Measurements from ENCODE around the gene LRIF1. TPM values are rescaled to one million over a fixed set of nuclear protein-coding genes. Genes with fewer than 3 reads are reported as not detected.
"Not testable (repeated sequence)": the region's sequence is repeated elsewhere in the genome, so short reads cannot be mapped to it uniquely, and the experiment has no call there.

Gene LRIF1, protein sequence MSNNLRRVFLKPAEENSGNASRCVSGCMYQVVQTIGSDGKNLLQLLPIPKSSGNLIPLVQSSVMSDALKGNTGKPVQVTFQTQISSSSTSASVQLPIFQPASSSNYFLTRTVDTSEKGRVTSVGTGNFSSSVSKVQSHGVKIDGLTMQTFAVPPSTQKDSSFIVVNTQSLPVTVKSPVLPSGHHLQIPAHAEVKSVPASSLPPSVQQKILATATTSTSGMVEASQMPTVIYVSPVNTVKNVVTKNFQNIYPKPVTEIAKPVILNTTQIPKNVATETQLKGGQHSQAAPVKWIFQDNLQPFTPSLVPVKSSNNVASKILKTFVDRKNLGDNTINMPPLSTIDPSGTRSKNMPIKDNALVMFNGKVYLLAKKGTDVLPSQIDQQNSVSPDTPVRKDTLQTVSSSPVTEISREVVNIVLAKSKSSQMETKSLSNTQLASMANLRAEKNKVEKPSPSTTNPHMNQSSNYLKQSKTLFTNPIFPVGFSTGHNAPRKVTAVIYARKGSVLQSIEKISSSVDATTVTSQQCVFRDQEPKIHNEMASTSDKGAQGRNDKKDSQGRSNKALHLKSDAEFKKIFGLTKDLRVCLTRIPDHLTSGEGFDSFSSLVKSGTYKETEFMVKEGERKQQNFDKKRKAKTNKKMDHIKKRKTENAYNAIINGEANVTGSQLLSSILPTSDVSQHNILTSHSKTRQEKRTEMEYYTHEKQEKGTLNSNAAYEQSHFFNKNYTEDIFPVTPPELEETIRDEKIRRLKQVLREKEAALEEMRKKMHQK
- total RNA-seq = 8.4 TPM

DNA sequence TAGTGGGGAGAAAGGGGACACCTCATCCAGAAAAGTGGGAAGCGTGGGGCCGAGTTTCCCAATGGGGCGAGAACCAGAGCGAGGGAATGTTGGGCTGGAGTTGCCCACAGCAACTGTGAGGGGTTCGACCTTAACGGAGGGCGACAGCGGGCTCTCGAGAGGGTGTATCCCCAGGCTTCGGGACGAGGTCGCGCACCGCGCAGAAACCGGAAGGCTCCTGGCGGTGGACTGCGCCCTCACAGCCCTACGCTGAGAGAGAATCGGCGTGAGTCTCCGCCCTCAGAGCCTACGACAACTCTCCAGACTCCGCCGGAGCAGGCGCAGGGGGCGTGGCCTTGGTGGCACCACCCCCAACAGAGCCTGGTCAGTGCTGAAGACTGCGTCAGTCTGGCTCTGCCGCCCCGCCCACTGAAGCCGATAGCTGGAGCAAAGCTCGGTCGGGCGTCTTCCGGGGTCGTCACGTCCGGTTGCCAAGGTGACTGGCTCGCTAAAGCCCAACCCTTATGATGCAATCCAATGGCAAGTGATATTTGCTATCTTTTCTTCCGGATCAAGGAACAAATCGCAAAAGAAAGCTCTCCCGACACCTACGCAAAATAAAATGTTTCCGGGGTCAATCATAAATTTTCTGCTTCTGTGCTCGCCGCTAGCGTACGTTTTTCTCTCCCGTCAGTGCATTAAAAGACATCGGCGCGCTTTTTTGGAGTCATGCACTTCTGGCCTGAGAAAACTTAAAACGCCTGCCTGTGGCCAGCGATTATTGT, at the start of gene LRIF1:
TSS of gene LRIF1 (minus strand) at position 232 of the 764 bp plus-strand sequence. CDS start 234 bp downstream, outside the sequence.
- peak; percentile 99 for DNase-seq

DNA sequence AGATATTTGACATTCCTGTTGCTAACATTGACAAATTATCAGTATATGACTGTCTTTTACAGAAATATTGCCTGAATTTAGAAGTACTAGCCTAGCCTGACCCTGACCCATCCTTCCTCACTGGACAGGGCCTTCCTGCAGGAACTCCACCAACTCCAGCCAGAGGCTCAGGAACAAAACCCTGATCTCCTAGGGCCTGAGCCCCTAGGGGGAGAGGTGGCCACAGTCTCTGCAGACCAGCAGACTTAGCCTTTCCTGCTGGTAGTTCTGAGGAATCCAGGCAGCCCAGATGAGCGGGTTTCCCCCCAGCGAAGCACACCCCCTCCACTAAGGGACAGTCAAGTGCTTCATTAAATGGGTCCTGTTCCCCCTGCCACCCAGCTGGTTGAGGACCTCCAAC, 44.3 kb upstream of the LRIF1 start:
- DNase-seq = no peak

DNA sequence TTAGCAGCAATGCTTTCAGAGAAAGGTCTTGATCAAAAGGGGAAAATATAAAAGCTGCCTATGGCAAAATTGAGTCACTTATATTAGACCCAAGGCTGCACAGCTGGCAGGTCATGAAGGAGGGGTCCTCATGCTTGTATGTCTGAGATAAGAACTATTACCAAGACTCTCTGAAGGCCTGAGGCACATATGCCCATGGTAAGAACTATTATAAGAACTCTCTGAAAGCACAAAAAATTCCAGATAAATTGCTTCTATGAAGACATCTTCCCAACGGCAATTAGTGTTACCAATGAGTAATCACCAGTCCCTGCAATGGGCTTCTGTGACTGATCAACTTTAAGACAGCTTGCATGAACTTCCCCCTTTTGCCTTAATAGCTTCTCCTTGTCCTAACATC, 42.8 kb upstream of the LRIF1 start:
- DNase-seq = no peak

DNA sequence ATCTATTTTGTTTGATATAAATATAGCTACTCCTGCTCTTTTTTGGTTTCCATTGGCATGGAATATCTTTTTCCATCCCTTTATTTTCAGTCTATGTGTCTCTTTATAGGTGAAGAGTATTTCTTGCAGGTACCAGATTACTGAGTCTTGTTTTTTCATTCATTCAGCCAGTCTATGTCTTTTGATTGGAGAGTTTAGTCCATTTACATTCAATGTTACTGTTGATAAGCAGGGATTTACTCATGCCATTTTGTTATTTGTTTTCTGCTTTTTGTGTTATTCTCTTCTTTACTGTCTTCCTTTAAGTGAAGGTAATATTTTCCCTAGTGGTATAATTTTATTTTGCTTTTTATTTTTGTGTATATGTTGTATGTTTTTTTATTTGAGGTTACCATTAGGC, 35.9 kb upstream of the LRIF1 start:
- not testable (repeated sequence) for DNase-seq

DNA sequence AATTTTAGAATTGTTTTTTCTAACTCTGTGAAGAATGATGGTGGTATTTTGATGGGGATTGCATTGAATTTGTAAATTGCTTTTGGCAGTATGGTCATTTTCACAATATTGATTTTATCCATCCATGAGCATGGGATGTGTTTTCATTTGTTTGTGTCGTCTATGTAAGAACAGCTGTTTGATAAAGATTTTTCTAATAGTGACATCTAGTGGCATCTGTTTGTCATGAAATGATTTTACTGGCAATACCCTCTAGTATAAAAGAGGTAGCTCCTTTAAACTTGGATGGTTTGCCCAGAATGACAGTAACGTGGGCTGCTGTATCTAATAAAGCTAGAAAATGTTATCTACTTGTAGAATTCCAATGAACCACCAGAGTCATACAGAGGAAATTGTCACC, 28.6 kb upstream of the LRIF1 start:
- DNase-seq = not testable (repeated sequence)

DNA sequence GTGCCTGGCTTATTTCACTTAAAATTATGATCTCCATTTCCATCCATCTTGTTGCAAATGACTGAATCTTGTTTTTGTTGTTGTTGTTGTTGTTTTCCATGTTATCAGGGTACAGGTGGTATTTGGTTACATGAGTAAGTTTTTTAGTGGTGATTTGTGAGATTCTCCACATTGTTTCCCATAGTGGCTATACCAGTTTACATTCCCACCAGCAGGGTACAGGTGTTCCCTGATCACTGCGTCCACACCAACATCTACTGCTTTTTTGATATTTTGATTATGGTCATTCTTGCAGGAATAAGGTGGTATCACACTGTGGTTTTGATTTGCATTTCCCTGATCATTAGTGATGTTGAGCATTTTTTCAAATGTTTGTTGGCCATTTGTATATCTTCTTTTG, 27.6 kb upstream of the LRIF1 start:
- not testable (repeated sequence) for DNase-seq

DNA sequence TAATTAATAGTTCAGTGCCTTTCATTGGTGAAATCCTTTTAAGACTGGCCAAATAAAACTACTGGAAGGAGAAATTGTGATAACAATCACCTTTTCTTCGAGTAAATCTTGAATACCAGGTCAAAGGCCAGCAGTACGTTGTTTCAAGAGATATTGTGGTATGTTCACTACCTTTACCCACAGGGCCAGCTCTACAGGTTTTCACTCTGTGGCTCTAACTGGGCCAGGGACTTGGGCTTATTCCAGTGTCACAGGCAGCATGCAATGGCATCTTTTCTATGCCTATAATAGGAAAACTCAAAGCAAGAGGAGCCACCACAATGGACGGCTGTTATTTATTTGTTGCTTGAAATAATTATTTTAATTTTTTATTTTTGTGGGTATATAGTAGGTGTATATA, 26.8 kb upstream of the LRIF1 start:
- DNase-seq = no peak

DNA sequence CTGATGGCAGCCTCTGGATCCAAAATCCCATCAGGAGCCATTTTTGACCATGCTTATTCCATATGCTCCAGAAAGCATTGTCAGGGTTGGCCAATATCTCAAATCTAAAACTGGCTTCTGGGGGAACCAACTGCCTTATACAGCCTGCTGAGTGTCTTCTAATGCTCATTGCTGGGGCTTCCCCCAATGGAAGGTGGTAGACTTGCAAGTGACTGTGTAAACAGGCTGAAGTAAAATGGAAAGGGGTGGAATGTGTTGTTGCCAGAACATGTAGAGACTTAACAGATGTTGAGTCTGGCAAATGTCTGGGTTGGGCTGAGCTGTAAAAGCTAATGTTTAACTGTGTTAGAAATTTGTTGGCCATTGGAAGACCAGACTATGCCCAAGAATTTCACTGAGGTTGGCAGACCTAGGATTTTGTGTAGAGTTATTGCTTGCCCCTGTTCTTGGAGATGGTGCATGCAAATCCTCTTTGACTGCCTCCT, 22.7 kb upstream of the LRIF1 start:
- DNase-seq = no peak

DNA sequence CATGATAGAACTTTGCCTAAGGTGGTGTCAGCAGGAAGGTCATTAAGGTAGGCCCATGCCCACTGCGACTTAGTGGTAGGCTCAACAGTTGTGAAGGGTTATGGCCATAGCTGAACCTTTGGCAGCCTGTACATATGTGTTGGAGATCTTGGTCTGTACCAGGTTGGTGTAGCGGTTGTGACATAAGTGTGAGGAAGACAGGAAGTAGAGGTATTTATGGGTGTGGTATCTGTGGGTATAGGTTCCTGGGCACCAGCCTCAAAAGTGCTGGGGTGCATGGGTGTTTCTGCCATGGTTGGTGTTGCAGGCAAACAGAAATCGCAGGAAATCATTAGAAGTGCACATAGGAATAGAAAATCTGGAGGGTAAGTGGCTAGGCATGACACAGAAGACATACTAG, 18.6 kb upstream of the LRIF1 start:
- no peak for DNase-seq

DNA sequence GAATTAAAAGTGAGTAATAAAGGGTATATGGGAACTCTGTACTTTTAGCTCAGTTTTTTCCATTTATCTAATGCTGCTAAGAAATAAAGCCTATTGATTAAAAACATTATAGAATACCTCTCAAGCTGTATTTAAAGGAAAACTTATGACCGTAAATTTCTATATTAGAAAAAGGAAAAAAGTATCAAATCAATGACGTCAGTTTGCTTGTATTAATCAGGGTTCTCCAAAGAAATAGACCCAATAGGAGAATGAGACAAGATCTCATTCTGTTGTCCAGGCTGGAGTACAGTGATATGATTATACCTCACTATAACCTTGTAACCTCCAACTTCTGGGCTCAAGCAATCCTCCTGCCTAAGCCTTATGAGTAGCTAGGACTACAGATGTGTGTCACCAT, 15.4 kb upstream of the LRIF1 start:
- DNase-seq = no peak

DNA sequence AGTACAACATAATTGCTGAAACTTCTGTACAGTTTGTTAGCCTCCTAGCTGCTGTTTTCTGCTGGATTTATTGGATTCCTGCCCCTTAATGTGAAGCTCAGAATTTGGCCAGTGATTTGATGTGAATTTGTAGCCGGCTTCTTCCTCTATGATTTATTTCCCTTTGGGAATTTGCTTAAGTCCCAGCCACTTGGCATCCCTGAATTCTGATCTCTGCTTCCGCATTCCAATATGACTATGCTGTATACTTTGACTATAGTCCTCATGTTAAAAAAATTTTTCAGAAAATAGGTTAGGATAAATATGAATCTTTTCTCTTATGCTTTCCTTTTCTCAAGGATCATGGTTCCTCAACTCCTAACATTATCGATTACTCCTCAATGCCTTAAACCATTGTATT, 12.4 kb upstream of the LRIF1 start:
- DNase-seq = no peak

DNA sequence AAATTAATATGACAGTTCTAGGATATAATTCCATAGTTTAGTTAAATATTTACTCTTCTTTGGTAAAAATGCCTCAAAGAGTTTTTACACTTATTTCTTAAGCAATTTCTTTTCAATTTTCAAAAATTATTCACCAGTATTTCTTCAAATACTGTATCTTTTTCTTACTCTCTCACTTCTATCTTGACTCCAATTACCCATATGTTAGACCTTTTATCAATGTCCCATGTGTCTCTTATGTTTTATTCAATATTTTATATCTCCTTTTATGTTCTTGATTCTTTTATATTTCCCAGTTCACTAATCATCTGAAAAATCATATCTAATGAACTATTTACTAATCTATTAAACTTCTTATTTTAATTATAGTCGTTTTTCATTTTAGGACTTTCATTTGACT, 11.5 kb upstream of the LRIF1 start:
- no peak for DNase-seq

DNA sequence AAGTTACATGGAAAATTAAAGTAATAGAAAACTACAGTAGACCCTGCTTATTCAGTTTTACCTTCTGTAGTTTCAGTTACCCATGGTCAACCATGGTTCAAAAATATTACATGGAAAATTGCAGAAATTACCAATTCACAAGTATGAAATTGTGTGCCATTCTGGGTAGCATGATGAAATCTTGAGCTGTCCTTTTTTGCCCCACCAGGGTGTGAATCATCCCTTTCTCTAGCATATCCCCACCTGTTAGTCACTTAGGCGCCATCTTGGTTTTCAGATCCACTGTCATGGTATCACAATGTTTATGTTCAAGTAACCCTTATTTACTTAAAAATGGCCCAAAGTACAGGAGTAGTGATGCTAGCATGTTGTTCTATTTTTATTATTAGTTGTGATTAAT, 3.5 kb upstream of the LRIF1 start:
- no peak for DNase-seq

DNA sequence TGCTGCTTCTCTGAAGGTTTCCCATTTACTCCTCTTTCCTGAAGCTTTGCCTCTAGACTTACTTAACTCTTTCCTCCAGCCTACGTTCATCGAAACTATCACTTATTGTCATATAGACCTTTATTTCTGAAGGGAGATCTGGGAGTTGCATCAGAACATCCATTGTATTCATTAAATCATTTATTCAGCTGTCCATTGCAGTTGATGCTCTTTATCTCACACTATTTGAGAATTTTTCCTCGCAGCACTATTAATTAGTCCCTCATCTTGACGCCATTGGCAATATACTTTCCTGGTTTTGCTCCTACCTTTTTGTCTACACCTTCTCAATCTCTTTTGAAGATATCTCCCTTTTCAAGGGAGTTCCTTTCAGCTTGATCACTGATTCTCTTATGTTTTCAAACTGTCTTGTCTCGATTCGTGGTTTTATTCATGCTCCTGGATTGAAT, 757 bp upstream of the LRIF1 start:
- no peak for DNase-seq

DNA sequence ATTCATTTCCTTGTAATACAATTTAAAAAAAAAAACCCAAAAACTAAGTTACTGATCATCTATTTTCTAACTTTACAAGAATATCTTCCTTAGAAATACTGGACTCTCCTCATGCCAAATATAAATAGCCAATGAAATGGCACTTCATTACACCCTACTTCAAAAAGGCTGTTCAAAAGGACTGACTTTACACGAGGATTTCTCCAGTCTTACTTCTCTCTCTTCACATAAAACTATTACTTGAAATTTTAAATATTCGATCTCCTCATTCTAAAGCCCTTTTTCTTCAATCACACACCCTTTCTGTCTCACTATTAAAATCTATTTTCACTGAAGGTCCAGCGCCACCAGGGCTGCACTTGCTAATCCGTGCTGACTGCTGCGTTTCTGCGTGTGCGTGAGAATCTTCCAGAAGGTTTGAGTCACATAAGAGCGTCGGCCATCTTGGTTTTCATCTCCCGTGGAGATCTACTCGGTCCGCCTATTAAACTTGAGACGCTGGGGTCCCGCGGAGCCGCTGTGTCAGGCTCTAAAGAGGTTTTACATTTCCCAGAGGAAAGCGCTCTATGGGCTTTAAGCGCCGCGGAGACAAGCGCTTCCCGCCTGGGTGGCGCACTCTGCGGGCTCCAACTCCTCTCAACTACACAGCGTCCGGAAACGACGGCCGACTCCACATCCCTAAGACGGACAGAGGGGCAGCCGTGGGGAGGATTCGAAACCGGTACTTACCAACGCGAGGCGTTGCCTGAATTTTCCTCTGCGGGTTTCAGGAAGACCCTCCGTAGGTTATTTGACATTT, 631 bp downstream of the LRIF1 start:
- DNase-seq = peak; percentile 66

DNA sequence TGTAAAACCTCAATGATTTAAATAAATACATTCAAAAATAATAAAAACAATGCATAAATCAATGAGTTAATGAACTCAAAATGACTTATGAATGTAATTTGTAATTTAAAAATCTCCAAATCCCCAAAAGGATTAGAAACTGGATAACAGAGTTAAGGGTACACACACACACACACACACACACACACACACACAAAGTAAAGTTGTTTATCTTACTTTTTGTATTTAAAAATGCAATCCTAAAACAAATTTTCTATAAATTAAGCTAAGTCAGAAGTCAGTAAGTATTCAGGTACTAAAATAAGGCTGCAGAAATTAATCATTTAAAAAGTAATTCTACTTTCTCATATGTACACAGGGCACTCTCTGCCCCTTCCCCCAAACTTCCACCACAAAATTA, 1.8 kb downstream of the LRIF1 start:
- no peak for DNase-seq

DNA sequence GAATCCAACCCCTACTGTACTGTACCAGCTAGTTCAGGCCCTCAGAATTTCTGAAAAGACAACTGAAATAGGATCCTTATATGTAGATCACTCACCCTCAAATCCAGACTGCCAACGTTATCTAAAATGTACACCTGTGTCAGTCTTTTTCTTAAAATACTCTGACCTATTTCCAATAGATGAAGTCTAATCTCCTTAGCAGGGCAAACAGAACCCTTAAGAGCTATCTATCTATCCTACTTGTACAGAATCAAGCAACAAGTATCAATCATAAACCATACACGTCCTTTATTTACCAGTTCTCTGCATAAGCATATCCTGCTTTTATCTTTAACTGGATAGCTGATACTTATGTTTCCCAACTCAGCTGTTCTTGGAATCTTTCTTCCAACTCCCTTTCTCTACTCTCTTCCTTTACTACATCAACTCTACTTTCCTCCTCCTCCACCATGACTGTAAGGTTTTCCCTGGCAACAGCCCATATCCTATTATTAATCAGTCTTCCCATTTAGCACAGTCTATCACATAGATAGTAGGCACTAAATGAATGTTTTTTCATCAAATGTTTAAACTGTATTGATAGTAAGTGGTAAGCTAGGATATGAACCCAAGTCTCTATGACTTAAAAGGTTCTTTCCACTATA, 2.8 kb downstream of the LRIF1 start:
- no peak for DNase-seq

DNA sequence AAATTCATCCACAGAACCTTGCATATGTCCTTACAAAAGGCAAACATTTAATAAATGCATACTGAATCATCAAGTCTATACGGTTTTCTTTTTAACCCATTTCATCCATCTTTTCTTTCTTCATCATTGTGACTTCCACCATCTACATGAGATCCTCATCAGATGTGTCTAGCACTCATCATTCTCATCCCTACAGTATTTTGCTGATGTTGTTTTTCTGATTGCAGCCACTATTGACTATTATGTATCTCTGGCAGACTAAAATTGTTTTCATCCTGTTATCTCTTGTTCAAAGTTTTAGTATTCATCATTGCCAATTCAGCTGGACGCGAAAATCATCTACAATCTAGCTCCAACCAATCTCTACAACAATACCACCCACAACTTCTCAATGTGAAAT, 5.9 kb downstream of the LRIF1 start:
- DNase-seq = no peak

DNA sequence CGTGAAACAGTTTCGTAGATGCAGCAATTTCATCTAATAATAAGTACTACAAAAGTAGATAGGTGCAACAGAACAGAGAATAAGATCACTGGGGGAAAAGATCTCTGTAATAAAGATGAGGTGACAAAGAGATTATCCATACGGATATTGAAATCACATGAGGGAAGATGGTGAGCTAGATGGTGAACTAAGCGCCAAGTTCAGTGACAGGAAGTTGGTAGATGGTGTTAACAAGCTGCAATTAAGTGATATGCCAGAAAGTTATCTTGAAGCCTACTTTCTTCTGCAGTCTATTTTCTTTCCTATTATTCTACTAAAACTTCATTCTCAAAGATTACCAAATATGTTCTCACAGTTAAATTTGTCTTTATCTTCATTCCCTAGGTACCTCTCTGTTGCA, 7.1 kb downstream of the LRIF1 start:
- DNase-seq = no peak

DNA sequence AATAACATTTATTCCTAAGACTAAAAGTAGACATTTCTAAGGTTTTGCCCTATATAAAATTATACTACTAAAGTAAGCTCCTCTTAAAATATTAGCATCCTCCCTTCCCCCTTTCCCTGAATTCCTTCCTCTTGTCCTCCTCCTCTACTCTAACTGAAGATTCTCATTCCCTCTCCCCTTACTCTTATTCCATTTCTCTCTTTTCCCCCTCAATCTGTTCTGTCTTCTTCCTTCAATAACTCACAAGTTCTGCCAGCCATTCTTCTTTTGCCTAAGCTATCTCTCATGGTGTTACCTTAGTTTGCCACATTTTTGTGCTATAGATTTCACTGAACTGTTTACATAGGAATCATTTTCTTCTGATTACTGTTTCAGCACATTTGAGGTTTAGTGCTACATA, 10.7 kb downstream of the LRIF1 start:
- no peak for DNase-seq

DNA sequence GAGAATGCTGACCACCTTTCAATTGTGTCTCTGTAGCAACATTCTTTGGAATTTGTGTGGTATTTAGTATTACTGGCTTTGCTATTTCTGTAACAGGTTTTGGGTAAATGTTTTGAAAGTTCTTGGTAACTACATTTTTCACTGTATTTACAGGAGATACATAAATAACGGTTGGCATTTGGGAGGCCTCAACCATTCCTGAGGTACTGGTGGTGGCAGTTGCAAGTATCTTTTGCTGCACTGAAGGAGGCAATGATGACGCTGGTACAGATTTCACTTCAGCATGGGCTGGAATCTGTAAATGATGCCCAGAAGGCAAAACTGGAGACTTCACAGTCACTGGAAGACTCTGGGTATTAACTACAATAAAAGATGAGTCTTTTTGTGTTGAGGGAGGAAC, 11.7 kb downstream of the LRIF1 start:
- no peak for DNase-seq
